Stimulated activated naive CD8-positive, alpha-beta T cell treated with anti-CD3 and anti-CD28 coated beads, Interleukin-15, Interleukin-2, amounts not matched to agents 100 U/mL and 50 U/mL, for 24 hours (primary cell): ENCODE results near the gene EEIG1.
A peak's percentile ranks its signal among the peaks of the same experiment; 100 is the strongest.
"Not testable (repeated sequence)": the region's sequence is repeated elsewhere in the genome, so short reads cannot be mapped to it uniquely, and the experiment has no call there.

Experiments
- ATAC-seq: fragments of 150-1000 bp; cut with Tn5 transposase; one replicate; pipeline ENCODE4 v1.10.0; 2021
- DNase-seq: peaks from one replicate; pipeline ENCODE4 v3.0.0; 2021

Gene EEIG1

DNA sequence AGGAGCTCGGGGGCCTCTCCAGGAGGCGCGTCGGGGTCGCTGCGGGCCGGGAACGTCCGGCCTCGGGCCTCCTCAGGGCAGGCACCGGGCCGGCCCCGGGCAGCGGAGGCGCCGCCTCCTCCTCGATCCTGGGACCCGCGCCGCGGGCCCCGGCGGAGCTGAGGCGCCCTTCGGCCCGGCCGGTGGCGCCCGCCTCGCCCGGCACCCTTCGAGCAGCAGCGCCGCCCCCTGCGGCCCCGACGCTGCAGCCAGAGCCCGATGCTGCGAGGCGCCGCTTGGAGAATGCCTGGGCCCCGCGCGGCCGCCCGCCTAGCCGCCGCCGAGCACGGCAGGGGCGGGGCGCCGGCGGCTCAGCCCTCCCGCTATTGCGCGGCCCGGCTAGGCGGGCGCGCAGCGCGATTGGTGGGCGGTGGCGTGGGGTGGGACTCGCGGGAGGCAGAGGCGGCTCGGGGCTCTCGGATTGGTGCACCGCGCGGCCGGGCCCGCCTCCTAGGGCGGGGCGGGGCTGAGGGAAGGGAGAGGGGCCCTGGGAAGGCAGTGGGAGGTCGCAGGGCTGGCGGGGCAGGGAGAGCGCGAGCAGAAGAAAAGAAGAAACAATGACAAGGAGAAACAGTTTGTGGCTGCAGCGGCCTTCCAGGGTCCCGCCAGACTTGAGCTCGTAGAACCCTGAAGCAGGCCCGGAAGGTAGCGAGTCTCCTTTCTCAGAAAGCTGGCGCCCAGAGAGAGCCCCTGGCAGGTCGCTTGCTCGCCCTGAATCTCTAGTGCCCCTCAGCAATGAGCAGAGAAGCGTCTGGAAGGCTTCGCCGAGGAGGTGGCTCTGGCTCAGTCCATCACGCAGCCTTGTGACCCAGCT is at the start of gene EEIG1:
EEIG1 (minus strand) TSS at position 284 of the 853 bp plus-strand sequence. CDS start 852 bp downstream, outside the sequence.
- DNase-seq (peak; percentile 99), ATAC-seq (peak; percentile 91)

DNA sequence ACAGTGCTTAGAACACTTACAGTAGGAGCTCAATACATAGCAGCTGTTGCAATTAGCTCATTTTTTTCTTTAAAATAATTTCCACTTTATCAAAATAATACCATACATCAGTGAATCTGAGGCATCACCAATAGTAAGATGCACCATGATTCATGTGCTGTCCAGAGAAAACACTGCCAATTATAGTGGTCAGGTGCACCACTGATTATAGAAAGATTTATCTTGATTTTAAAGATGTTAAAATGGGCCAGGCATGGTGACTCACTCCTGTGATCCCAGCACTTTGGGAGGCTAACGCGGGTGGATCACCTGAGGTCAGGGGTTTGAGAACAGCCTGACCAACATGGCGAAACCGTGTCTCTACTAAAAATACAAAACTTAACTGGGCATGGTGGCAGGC is 46.9 kb upstream of the EEIG1 start:
- DNase-seq (no peak), ATAC-seq (no peak)

DNA sequence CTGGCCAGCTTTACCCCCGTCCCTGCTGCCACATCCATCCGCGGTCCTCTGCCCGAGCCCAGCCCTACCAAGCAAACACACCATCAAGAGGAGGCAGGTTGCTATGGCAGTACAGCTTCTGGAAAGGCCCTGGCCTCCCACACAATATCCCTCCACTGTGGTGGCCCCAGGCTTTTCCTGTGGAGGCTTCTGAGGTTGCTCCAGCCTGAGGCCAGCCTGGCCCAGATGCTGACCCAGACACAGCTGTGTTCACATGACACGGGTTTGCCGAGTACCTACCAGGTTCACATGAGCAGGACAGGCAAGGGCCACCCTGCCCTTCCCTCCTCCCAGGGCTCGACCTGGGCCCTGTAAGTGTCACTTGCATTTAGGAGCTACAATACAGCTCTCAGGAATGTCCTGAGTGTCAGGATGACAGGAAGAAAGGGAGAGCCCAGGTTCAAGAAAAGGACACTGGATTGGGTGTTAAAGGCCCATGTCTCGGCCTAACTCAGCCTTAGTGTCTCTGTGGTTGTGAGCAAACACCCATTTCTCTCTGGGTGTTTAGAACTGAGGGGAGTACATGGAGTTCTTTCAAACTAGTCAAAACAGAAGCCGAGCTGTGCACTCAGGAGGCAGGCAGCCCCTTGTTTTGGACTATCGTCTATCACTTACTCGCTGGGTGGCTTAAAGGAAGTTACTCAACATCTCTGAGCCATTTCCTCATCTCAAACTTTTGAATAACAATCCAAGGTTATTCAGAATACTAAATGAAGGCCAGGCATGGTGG is 46.2 kb upstream of the EEIG1 start:
- peak; percentile 55 for ATAC-seq
- peak; percentile 60 for DNase-seq

DNA sequence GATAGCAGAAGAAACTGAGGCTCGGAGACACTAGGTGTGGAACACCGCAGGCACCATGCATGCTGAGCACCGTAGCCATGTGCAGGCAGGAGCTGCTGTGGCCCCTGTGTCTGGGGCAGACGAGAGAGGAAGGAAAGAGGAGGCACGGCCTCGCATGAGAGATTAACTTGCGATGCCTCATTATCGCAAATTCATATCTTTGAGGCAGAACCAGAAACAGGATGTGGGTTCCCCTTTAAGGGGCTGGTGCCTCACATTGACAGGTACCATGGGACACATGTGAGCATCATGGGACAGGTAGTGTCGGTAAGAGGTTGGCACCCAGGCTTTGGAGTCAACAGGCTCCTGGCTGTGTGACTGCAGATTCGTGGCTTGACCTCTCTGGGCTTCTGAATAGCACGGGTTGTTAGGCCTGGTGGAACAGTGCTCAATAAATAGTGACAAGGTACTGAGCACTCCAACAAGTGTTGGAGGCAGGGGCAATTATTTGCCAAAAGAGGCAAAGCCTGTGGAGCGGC is 45.5 kb upstream of the EEIG1 start:
- peak; percentile 56 for ATAC-seq
- peak; percentile 66 for DNase-seq

DNA sequence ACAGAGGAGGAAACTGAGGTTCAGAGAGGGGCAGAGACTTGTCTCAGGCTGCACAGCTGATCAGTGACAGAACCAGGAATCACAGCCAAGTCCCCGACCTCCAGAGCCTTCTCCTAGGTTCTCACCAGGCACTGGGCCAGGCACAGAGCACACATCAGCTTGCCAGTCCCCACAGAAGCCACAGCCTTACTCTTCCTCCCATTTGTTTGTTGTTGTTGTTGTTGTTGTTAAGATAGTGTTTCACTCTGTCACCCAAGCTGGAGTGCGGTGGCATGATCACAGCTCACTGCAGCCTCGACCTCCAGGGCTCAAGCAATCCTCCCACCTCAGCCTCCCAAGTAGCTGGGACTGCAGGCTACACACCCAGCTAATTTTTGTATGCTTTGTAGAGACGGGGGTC is 44.9 kb upstream of the EEIG1 start:
- no peak for ATAC-seq
- no peak for DNase-seq

DNA sequence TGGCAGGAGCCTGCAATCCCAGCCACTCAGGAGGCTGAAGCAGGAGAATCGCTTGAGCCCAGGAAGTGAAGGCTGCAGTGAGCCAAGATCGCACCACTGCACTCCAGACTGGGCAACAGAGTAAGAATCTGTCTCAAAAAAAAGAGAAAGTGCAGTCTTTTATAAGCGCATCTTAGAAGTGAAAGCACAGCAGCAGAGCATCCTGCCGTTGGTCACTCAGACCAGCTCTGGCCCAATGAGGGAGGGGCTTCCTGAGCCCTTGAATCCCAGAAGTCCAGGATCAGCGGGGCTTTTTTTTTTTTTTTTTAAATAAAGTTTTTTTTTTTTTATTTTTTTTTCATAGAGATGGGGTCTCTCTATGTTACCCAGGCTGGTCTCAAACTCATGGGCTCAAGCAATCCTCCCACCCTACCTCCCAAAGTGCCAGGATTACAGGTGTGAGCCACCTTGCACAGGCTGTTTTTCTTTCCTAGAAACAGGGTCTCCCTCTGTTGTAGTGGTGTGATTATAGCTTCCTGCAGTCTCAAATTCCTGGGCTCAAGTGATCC is 44.0 kb upstream of the EEIG1 start:
- ATAC-seq (no peak), DNase-seq (no peak)

DNA sequence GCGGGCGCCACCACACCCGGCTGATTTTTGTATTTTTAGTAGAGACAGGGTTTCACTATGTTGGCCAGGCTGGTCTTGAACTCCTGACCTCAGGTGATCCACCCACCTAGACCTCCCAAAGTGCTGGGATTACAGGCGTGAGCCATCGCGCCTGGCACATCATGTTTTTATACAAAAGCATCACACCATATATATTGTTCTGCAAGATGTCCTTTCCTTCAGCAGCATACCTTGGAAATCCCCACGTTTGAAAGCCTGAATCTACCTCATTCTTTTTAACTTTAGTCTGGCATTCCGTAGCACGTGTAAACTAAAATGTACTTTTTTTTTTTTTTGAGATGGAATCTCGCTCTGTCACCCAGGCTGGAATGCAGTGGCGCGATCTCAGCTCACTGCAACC is 42.9 kb upstream of the EEIG1 start:
- DNase-seq, ATAC-seq: not testable (repeated sequence)

DNA sequence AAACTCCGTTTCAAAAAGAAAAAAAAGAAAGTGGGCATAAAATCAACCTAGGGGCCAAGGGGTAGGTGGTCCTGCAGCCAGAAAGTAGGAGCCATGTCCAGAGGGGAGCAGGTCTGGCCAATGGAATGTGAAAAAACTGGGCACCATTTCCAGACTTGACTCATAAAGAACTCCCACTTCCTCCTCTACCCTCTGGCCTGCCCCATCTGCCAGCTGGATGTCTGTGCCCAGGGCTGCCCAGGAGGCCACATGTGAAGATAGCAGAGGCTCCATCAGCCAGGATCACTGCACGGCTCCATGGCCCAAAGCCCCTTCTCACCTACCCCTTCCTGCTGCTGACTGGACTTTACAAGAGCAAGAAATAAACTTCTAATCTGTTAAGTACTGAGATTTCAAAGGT is 42.1 kb upstream of the EEIG1 start:
- no peak for DNase-seq
- ATAC-seq, result no peak

DNA sequence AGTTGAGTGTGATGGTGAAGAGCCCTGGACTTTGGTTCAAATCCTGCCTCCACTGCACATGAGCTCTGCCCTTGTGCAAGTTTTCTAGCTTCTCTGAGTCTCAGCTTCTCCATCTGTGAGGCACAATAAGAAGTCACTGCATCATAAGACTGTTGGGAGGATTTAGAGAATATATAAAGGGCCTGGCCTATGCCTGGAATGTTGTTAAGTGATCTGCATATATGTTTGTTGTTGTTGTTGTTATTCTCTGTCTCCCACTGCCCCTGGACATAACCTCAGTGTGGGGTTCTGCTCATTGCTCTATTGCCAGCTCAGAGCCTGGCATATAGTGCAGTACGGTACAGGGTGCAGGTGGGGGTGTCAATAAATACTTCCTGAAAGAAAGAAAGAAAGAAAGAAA is 40.3 kb upstream of the EEIG1 start:
- ATAC-seq (no peak), DNase-seq (no peak)

DNA sequence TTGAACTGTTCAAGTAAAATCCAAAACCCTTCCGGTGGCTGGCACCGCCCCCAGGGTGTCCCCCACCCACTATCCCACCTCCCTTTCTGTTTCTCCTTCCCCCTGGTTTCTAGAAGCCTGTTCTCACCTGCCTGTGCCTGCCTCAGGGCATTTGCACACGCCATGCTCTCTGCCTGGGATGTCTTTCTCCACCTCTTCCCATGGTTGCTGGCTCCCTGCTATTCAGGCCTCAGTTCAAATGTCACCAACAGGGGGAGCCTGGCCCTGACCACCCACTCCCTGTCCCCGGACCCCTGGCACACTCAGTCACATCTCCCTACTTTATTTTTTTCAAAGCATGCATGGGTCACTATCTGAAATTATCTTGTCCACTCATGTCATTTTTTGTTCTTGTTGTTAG is 39.9 kb upstream of the EEIG1 start:
- ATAC-seq (peak; percentile 11), DNase-seq (no peak)

DNA sequence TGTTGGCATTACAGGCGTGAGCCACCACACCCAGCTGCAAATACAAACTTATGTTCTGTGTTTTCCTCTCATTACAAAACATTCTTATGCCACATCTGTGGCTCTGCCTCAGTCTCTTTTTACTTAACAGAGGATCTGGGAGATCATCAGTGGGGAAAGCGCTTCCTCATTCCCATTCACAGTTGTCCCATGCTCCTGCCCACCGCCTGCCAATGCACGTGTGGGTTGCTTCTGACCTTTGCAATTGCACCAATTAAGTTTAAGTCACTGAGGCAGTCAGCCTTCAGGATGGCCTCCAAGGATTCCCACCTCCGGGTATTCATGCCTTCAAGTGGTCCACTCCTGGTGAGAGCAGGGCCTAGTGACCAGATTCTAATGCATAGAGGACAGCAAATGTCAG is 34.9 kb upstream of the EEIG1 start:
- ATAC-seq, result no peak
- DNase-seq, result no peak

DNA sequence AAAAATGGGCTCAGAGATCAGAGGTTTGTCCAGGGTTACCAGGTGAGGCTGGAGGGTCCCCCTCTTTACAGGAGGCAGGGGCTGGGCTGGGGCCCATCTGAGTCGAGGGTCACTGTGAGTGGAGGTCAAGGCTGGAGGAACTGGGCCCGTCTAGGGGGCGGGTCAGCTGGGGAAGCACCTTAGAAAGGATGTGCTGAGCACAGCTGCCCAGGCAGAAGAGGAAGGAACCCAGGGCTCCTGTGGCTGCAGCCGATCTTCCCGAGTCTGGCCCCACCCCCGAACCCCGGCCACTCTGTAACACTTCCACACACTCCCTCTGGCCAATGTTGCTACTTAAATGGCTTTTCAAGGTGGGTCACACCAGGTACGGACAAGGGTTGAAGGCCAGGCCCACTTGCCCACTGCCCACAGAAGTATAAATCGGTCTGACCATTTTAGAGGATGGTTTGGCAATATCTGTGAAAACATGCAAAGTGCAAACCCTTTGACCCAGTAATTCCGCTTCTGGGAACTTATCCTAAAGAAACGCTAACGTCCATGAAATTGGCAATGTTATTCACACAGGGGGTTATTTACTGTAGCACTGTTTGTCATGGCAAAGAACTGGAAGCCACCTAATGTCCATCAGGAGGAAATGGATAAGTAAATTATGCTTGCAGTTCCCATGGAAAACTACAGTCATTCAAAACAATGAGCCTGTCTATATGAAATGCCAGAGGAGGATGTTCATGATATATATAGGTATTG is 30.5 kb upstream of the EEIG1 start:
- no peak for ATAC-seq
- no peak for DNase-seq

DNA sequence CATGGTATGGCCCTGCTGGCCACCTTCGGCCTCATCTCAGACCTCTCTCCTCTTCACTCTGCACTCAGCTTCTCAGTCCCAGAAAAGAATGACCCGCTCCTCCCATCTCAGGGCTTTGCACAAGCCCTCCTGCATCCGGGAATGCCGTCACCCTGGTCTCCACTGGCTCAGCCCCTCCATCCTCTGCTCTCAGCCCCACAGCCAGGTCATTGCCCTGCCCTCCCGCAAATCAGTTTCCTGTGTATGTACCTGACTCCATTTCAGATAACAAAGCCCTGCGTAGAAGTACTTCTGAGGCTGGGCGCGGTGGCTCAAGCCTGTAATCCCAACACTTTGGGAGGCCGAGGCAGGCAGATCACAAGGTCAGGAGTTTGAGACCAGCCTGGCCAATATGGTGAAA is 28.9 kb upstream of the EEIG1 start:
- no peak for DNase-seq
- no peak for ATAC-seq

DNA sequence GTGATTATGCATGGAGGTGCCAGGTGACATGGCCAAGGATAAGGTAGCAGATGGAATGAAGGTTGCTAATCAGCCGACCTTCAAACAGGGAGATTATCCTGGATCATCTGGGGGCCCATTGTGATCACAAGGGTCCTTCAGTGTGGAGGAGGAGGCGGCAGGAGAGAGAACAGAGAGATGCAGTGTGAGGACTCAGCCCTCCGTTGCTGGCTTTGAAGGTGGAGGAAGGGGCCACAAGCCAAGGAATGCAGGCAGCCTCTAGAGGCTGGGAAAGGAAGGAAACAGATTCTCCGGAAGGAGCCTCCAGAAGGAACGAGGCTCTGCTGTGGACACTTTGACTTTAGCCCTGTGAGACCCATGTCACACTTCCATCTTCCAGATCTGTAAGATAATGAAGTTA is 27.4 kb upstream of the EEIG1 start:
- DNase-seq (no peak), ATAC-seq (no peak)

DNA sequence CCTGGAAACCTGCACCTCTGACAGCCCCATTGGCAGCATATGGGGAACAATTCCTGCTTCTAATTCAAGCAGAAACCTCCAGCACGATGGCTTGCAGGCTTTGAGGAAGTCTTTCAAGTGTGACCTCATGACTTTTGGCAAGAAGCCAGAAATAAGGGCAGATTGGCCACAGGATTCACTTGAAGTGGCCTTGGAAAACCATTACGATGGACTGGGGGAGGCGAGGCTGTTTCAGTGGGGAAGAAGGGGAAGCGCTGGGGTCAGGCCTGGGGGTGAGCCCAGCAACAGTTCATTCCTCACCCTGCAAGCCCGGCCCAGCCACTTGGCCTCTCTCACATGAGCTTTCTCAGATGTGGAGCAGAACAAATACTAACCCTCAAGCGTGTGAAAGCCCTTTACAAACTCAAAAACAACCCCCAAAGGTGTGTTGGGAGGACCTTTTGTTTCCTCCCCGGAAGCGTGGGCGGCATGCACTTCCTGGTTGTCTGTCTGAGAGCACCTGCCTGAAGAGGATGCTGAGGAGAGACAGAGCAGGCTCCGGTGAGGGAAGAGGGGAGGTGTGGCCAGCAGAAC is 26.9 kb upstream of the EEIG1 start:
- DNase-seq (peak; percentile 87), ATAC-seq (peak; percentile 79)

DNA sequence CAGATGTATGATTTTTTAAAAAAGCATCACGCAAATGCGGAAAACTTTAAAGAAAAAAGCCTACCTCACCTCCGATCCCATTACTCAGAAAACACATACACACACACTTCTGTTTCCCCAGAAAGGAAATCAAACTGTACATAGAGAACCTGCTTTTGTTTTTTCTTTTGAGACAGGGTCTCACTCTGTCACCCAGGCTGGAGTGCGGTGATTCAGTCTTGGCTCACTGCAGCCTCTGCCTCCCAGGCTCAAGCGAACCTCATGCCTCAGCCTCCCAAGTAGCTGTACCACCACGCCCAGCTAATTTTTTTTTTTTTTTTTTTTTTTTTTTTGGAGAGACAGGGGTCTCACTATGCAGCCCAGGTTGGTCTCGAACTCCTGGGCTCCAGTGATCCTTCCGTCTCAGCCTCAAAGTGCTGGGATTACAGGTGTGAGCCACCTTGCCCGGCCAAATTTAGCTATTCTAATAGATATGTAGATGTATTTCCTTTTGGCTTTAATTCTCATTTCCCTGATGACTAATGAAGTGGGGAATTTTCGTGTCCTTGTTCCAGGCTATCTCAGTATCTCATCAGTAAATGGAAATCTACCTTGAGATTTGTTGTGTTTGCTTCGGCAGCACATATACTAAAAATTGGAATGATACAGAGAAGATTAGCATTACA is 25.7 kb upstream of the EEIG1 start:
- ATAC-seq, result no peak
- DNase-seq, result no peak

DNA sequence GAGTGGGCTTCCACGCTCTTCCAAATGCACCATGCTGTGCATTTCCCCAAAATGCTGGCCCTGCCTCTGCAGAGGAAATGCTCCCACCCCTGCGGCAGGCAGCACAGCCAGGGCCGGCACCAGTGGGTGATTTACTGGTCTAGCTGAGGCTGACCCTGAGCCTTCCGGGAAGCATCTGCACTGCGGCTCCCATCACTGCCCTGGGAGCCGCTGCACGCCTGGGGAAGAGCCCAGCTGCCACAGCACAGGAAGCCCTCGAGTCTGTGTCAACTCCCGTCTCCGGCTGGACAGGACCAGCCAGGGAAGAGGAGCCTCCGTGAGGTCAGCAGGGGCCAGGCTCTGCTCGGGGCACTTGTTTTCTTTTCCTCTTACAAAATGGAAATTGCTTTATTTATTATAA is 25.1 kb upstream of the EEIG1 start:
- DNase-seq (no peak), ATAC-seq (no peak)

DNA sequence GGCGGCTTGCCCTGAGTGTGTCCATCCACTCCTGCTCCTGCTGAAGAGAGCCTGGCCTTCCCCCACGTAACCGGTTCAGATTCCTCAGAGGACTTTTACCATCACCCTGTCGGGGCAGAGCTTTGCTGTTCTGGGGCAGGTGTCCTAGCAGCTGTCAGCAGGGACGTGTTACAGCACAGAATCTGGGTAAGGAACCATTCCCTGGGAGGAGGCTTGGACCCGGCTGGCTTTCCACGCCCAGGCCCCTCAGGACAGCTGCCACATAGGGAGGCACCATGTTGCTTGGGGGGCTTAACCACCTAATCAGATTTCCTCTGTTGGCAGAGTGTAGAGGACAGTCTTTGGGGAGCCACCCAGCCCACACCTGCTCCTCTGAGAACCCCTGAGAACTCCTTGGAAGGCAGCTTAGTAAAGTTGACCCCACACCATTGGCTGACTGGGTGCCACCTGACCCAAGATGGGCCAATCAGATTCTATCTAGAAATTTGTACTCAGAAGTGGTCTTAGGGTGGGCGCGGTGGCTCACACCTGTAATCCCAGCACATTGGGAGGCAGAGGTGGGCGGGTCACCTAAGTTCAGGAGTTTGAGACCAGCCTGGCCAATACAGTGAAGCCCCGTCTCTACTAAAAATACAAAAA is 23.3 kb upstream of the EEIG1 start:
- no peak for ATAC-seq
- no peak for DNase-seq

DNA sequence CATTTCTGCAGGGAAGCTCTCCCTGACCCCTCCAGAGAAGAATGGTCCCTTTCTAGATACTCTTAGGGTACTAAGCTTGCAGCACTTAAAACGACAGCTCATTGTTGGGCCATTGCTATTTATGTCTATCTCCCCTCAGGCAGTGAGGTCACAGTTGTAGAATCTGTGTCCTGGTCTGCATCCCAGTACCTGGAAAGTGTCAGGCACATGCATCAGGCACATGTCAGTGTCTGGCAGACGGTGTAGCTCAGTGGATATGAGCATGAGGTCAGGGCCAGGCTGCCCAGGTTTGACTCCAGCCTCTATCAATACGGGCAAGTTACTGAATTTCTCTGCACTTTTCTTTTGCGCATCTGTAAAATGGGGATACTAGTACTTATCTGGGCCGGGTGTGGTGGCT is 22.2 kb upstream of the EEIG1 start:
- ATAC-seq, result no peak

DNA sequence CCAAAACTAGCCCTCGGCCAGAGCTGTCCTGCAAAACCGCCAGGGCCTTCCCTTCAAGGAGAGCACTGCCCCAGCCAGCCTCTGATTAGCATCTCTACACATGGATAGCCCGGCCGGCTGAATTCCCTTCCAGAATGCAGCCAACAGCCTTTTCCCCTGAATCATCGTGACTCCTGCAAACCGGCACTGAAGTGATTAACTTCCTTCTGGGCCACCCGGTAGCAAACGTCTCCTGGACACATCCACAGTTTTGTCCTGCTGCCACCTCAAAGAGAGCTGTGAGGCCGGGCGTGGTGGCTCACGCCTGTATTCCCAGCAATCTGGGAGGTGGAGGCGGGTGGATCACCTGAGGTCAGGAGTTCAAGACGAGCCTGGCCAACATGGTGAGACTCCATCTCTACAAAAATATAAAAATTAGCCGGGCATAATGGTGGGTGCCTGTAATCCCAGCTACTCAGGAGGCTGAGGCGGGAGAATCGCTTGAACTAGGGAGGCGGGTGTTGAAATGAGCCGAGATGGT is 21.1 kb upstream of the EEIG1 start:
- DNase-seq (no peak), ATAC-seq (no peak)

More for the DNA sequence above, 22.2 kb upstream of the EEIG1 start:
- no peak for DNase-seq
